HepG2 (cell line): Measurements from ENCODE around the gene COA3. TPM values are rescaled to one million over a fixed set of nuclear protein-coding genes. Genes with fewer than 3 reads are reported as not detected.
A peak's percentile ranks its signal among the peaks of the same experiment; 100 is the strongest.

Source experiments
- DRAP1 ChIP-seq: IDR thresholded peaks from 2 replicates; pipeline ENCODE4 v1.6.1; 2016; ENCODE audit warnings: missing genetic modification reagents, missing compliant biosample characterization
- GATAD1 ChIP-seq: IDR thresholded peaks from 2 replicates; pipeline ENCODE4 v1.6.1; 2016; ENCODE audit warnings: missing genetic modification reagents, missing compliant biosample characterization
- HMG20A ChIP-seq: IDR thresholded peaks from 2 replicates; pipeline ENCODE4 v1.6.1; 2016; ENCODE audit warnings: borderline replicate concordance
- IKZF5 ChIP-seq: IDR thresholded peaks from 2 replicates; pipeline ENCODE4 v1.6.1; 2018; ENCODE audit warnings: missing genetic modification reagents, mild to moderate bottlenecking, missing compliant biosample characterization
- KLF13 ChIP-seq: sonication (generic); formaldehyde crosslinking; IDR thresholded peaks from 2 replicates; pipeline ENCODE4 v1.4.0; 2020; ENCODE audit warnings: mild to moderate bottlenecking, missing genetic modification reagents
- NCOR1 ChIP-seq: fragments of 200-600 bp; sonication (generic); IDR thresholded peaks from 2 replicates; pipeline ENCODE4 v1.7.0; 2017; ENCODE audit warnings: antibody characterized with exemption, low read length, borderline replicate concordance
- STAT6 ChIP-seq: sonication (generic); formaldehyde crosslinking; IDR thresholded peaks from 2 replicates; pipeline ENCODE4 v1.4.0; 2020; ENCODE audit warnings: missing genetic modification reagents, mild to moderate bottlenecking, borderline replicate concordance
- TEF ChIP-seq: sonication (generic); formaldehyde crosslinking; IDR thresholded peaks from 2 replicates; pipeline ENCODE4 v1.5.0; 2020; ENCODE audit warnings: missing genetic modification reagents
- TERF1 ChIP-seq: sonication (generic); formaldehyde crosslinking; IDR thresholded peaks from 2 replicates; pipeline ENCODE4 v1.8.0; 2022; ENCODE audit warnings: mild to moderate bottlenecking, missing genetic modification reagents, moderate library complexity
- UBTF ChIP-seq: sonication (generic); formaldehyde crosslinking; IDR thresholded peaks from 2 replicates; pipeline ENCODE4 v1.4.0; 2020; ENCODE audit warnings: mild to moderate bottlenecking, missing genetic modification reagents
- ZBTB20 ChIP-seq: sonication (generic); formaldehyde crosslinking; IDR thresholded peaks from 2 replicates; pipeline ENCODE4 v1.8.1; 2023; ENCODE audit warnings: missing genetic modification reagents, low read depth, mild to moderate bottlenecking, borderline replicate concordance
- ZBTB42 ChIP-seq: sonication (generic); formaldehyde crosslinking; IDR thresholded peaks from 2 replicates; pipeline ENCODE4 v1.5.0; 2020; ENCODE audit warnings: mild to moderate bottlenecking, missing genetic modification reagents
- ZBTB49 ChIP-seq: sonication (generic); formaldehyde crosslinking; IDR thresholded peaks from 2 replicates; pipeline ENCODE4 v1.4.0; 2020; ENCODE audit warnings: missing genetic modification reagents, borderline replicate concordance
- ZNF24 ChIP-seq: fragments of 450-650 bp; IDR thresholded peaks from 2 replicates; pipeline ENCODE4 v1.6.1; 2017; ENCODE audit warnings: antibody characterized with exemption, mild to moderate bottlenecking
- ZNF251 ChIP-seq: sonication (generic); formaldehyde crosslinking; IDR thresholded peaks from 2 replicates; pipeline ENCODE4 v1.9.0; 2021; ENCODE audit warnings: mild to moderate bottlenecking, missing genetic modification reagents
- ZNF563 ChIP-seq: sonication (generic); formaldehyde crosslinking; IDR thresholded peaks from 2 replicates; pipeline ENCODE4 v1.8.0; 2022; ENCODE audit warnings: mild to moderate bottlenecking, moderate library complexity, missing genetic modification reagents
- polyA plus RNA-seq, 8 experiments: library from polyadenylated mRNA; depleted of rRNA in 3 of 8; stranded (reverse) in 7 of 8; unstranded in 1 of 8; fragments of >200 nt; fragmentation: Illumina TruSeq in 4 of 8; extraction: Trizol in 4 of 8; gene quantifications; 2 replicates each; pipeline versions ENCODE4 v1.2.1 to v1.2.3, GENCODE V29; 2011 to 2016; ENCODE audit warnings: low read depth in 4 of 8, missing spikeins in 1 of 8, mixed read lengths in 1 of 8; ENCODE audit not compliant: insufficient read depth in 1 of 8
- total RNA-seq, 5 experiments: library from RNA; depleted of rRNA; stranded (reverse); fragments of >200 nt; fragmentation: Illumina TruSeq; extraction: Trizol; gene quantifications; 2 replicates each; pipeline ENCODE4 v1.2.3, GENCODE V29; 2016; ENCODE audit warnings: low read depth in 1 of 5

The COA3 gene
- total and polyA plus RNA-seq, 2 of the 13 experiments (the other 11 are each of a cell fraction or from before 2014, with no cell fraction given): 133 to 202 TPM

- TF ChIP-seq UBTF: no peak
- TF ChIP-seq ZBTB42 (CRISPR knock-in tag): no peak
- peak; percentile 44; the same call in 1 of the 2 replicates for TF ChIP-seq HMG20A (CRISPR knock-in tag)
- TF ChIP-seq TEF (CRISPR knock-in tag): no peak
- TF ChIP-seq GATAD1 (CRISPR knock-in tag): peak; percentile 50
- TF ChIP-seq KLF13: no peak
- TF ChIP-seq TERF1 (CRISPR knock-in tag): 0 out of 2 replicates have a peak, but pooled peaks have one; percentile 11
- TF ChIP-seq ZBTB49 (CRISPR knock-in tag): no peak
- no peak for TF ChIP-seq ZNF251
- no peak for TF ChIP-seq ZNF563 (CRISPR knock-in tag)
- peak; percentile 71; the same call in 1 of the 2 replicates for TF ChIP-seq DRAP1 (CRISPR knock-in tag)
- 0 out of 2 replicates have a peak, but pooled peaks have one; percentile 77 for TF ChIP-seq STAT6 (CRISPR knock-in tag)
- TF ChIP-seq IKZF5 (CRISPR knock-in tag): no peak; the same call in 1 of the 2 replicates
- TF ChIP-seq NCOR1: no peak
- TF ChIP-seq ZBTB20 (CRISPR knock-in tag): no peak
- no peak for TF ChIP-seq ZNF24
These were observed 33.9 kb upstream of the COA3 start (continued) for GRCh38 chr17:42832213-42832933.
